ENCODE results near the gene ZNF540.

The ZNF540 gene

GRCh38 chr19:37594304-37594981, at the start of gene ZNF540, which contains the start of gene ZNF571:
Gene ZNF540, plus strand, starts transcription at chr19:37594876. Its CDS starts 3,572 bp downstream, at chr19:37598448.
Gene ZNF571, minus strand, starts transcription at chr19:37594792. Its CDS starts 8,116 bp downstream, at chr19:37586676.
- no peak for TF ChIP-seq CTCF (IDR thresholded peaks at IDR 0.05; ENCODE audit: extremely low read depth, insufficient read depth, missing control alignments)
- DNase-seq (ENCODE audit: low spot score), result peak; percentile 85
- in situ Hi-C loops (cut with MboI; ENCODE audit: low pct_unique_long_range_greater_than_20kb, low sequenced_read_pairs, unreplicated experiment), result no loop called here

GRCh38 chr19:37551129-37551993, 43.3 kb upstream of the ZNF540 start:
- in situ Hi-C loops (cut with MboI; ENCODE audit: low pct_unique_long_range_greater_than_20kb, low sequenced_read_pairs, unreplicated experiment), result no loop called here
- DNase-seq (ENCODE audit: low spot score), result peak; percentile 85
- peak; percentile 38 for TF ChIP-seq CTCF (IDR thresholded peaks at IDR 0.05; ENCODE audit: extremely low read depth, insufficient read depth, missing control alignments)

- no peak for TF ChIP-seq CTCF (IDR thresholded peaks at IDR 0.05; ENCODE audit: extremely low read depth, insufficient read depth, missing control alignments)
- no peak for DNase-seq (ENCODE audit: low spot score)
- in situ Hi-C loops (cut with MboI; ENCODE audit: low pct_unique_long_range_greater_than_20kb, low sequenced_read_pairs, unreplicated experiment), result no loop called here
Measured at GRCh38 chr19:37563518-37563917, 31.2 kb upstream of the ZNF540 start.

- no peak for TF ChIP-seq CTCF (IDR thresholded peaks at IDR 0.05; ENCODE audit: extremely low read depth, insufficient read depth, missing control alignments)
- no peak for DNase-seq (ENCODE audit: low spot score)
- in situ Hi-C loops (cut with MboI; ENCODE audit: low pct_unique_long_range_greater_than_20kb, low sequenced_read_pairs, unreplicated experiment), result no loop called here
Measured at GRCh38 chr19:37564624-37565369, 29.9 kb upstream of the ZNF540 start.

GRCh38 chr19:37565370-37565669, 29.4 kb upstream of the ZNF540 start:
- DNase-seq (ENCODE audit: low spot score), result no peak
- in situ Hi-C loops (cut with MboI; ENCODE audit: low pct_unique_long_range_greater_than_20kb, low sequenced_read_pairs, unreplicated experiment), result no loop called here
- TF ChIP-seq CTCF (IDR thresholded peaks at IDR 0.05; ENCODE audit: extremely low read depth, insufficient read depth, missing control alignments), result no peak

GRCh38 chr19:37572203-37572602, 22.5 kb upstream of the ZNF540 start:
- TF ChIP-seq CTCF (IDR thresholded peaks at IDR 0.05; ENCODE audit: extremely low read depth, insufficient read depth, missing control alignments), result no peak
- no peak for DNase-seq (ENCODE audit: low spot score)
- in situ Hi-C loops (cut with MboI; ENCODE audit: low pct_unique_long_range_greater_than_20kb, low sequenced_read_pairs, unreplicated experiment), result no loop called here

Measured in GM13977 (cell line).